ENCODE data around the gene TAS2R14.

The TAS2R14 gene

DNA sequence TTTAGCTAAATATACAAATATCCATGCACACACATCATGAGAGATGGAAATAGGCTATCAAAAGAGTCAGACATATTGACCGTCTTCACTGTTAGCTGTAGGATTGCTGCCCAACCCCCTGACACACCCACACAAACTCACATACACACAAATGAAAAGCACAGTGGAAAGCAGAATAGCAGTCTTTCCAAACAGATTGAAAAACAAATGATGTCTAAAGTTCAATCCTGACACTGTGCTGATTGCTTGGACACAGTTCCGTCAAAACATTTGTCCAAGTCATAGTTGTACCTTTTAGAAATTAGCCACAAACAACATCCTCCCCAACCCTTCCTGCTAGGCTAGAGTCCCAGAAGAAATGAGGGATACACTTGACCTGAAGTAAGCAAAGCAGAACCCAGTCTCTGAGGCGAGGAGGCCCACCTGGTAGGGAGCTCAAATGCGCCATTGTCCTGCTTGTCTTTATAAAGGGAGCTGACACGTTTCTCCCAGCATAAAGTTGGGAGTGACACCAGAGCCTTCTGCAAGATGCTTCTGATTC lies 10.2 kb downstream of the TAS2R14 start, which contains the start of gene PRH2:
Gene PRH2, plus strand, starts transcription at position 491 of the 541 bp plus-strand sequence. Its CDS starts 38 bp downstream, at position 529.
- Histone ChIP-seq H3K4me1 (no peaks in the 10 kb centered on the region), H3K4me3 (ENCODE audit: low read depth, low read length) (no peak within 1 kb of the TSS), H3K27me3 (no peaks in the 10 kb centered on the region), H3K9me3 (no peaks in the 10 kb centered on the region), H3K36me3 (no peaks in the 10 kb centered on the region)
- DNase-seq = no peak
- TF ChIP-seq, protein P1, sequence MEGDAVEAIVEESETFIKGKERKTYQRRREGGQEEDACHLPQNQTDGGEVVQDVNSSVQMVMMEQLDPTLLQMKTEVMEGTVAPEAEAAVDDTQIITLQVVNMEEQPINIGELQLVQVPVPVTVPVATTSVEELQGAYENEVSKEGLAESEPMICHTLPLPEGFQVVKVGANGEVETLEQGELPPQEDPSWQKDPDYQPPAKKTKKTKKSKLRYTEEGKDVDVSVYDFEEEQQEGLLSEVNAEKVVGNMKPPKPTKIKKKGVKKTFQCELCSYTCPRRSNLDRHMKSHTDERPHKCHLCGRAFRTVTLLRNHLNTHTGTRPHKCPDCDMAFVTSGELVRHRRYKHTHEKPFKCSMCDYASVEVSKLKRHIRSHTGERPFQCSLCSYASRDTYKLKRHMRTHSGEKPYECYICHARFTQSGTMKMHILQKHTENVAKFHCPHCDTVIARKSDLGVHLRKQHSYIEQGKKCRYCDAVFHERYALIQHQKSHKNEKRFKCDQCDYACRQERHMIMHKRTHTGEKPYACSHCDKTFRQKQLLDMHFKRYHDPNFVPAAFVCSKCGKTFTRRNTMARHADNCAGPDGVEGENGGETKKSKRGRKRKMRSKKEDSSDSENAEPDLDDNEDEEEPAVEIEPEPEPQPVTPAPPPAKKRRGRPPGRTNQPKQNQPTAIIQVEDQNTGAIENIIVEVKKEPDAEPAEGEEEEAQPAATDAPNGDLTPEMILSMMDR (IDR thresholded peaks at IDR 0.05; ENCODE audit: low read depth, low read length) = no peak

DNA sequence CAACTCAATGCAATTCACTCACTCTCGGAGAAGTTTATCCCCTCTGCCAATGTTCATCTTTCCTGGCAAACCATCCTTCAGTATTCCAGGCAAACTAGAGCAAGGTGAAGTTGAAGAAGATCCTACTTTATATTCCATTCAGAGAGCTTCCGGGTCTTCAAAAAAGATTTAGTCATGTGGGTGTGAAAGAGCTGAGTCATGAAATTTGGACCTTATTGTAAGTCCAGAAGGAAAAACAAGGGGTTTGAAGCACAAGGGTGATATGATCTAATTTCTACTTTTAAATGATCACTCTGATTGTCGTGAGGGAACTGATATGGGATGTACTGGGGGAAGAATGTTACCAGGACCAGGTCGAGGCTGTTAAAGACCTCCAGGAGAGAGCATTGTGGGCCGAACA lies 12.8 kb downstream of the TAS2R14 start:
- TF ChIP-seq, protein P1 (IDR thresholded peaks at IDR 0.05; ENCODE audit: low read depth, low read length) = no peak
- no peak for DNase-seq
- H3K36me3 ChIP-seq = no peaks in the 10 kb centered on the region
- H3K27me3 ChIP-seq = no peaks in the 10 kb centered on the region
- no peaks in the 10 kb centered on the region for H3K9me3 ChIP-seq
- H3K4me3 ChIP-seq (ENCODE audit: low read depth, low read length) = no peak overlapping the region
- no peaks in the 10 kb centered on the region for H3K4me1 ChIP-seq

DNA sequence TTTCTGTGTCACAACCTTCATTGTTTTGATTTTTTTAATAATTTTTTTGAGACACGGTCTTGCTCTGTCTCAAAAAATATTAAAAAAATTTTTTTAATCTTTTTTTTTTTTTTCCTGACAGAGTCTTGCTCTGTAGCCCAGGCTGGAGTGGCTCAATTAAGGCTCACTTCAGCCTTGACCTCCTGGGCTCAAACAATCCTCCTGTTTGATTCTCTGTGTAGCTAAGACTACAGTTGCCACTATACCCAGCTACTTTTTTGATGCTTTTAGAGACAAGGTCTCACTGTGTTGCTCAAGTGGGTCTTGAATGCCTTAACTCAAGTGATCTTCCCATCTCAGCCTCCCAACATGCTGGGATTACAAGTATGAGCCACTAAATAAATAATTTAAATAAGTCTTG lies 19.3 kb downstream of the TAS2R14 start:
- no peak for DNase-seq
- TF ChIP-seq, protein P1 (IDR thresholded peaks at IDR 0.05; ENCODE audit: low read depth, low read length) = no peak
- Histone ChIP-seq H3K4me1 (no peaks in the 10 kb centered on the region), H3K27me3 (no peaks in the 10 kb centered on the region), H3K9me3 (no peaks in the 10 kb centered on the region), H3K4me3 (ENCODE audit: low read depth, low read length) (no peak overlapping the region), H3K36me3 (no peaks in the 10 kb centered on the region)

DNA sequence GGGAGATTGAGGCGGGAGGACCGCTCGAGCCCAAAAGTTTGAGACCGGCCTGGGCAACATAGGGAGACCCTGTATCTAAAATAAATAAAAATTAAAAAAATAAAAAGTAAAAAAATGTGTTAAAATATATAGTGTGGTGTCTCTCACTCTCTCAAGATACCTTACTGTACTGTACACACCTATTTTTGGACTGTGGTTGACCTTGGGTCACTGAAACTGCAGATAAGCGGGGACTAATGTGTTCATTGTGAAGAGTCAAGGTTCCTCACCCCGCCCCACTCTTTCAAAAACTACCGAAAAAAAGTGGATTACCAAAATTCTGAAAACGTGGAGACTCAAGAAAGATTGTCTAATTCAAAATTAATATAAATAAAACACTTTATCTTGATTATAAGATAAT lies 28.7 kb downstream of the TAS2R14 start:
- H3K27me3 ChIP-seq = no peaks in the 10 kb centered on the region
- H3K4me1 ChIP-seq = no peaks in the 10 kb centered on the region
- H3K36me3 ChIP-seq = no peaks in the 10 kb centered on the region
- no peaks in the 10 kb centered on the region for H3K9me3 ChIP-seq
- no peak for DNase-seq
- H3K4me3 ChIP-seq (ENCODE audit: low read depth, low read length) = no peak overlapping the region
- TF ChIP-seq, protein P1 (IDR thresholded peaks at IDR 0.05; ENCODE audit: low read depth, low read length) = no peak

DNA sequence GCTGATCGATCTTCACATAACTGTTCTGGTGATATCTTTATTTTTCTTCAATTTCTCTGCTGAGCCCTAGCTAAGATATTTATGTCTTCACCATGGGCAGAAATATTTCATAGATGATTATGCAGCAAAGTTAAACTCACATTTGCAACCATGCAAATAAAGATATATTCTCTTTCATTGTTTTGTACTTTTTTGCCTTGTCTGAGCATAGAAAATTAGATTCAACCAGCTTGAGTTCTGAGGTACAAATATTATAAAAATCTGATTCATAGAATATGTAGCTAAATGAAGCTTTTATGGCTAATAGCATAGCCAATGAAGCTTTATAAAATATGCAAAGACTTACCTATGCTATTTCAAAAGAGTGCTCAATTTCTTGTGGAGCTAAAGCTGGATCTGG lies 29.6 kb downstream of the TAS2R14 start, which contains the start of gene TAS2R13:
Gene TAS2R13, minus strand, starts transcription at position 101 of the 400 bp plus-strand sequence. CDS start 264 bp downstream, outside the sequence.
- no peaks in the 10 kb centered on the region for H3K4me1 ChIP-seq
- TF ChIP-seq, protein P1 (IDR thresholded peaks at IDR 0.05; ENCODE audit: low read depth, low read length) = no peak
- no peak for DNase-seq
- no peaks in the 10 kb centered on the region for H3K27me3 ChIP-seq
- no peaks in the 10 kb centered on the region for H3K36me3 ChIP-seq
- H3K9me3 ChIP-seq = no peaks in the 10 kb centered on the region
- H3K4me3 ChIP-seq (ENCODE audit: low read depth, low read length) = no peak within 1 kb of the TSS

DNA sequence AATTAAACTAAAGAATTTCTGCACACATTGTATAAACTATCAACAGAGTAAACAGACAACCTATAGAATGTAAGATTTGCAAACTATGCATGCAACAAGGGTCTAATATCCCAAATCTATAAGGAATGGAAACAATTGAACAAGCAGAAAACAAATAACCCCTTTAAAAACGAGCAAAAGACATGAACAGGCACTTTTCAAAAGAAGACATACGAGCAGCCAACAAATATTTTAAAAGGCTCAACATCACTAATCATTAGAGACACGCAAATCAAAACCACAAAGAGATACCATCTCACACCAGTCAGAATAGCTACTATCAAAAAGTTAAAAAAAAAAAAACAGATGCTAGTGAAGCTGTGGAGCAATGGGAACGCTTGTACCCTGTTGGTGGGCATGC lies 34.4 kb downstream of the TAS2R14 start:
- H3K27me3 ChIP-seq = no peaks in the 10 kb centered on the region
- H3K4me3 ChIP-seq (ENCODE audit: low read depth, low read length) = no peak overlapping the region
- no peak for DNase-seq
- H3K36me3 ChIP-seq = no peaks in the 10 kb centered on the region
- no peaks in the 10 kb centered on the region for H3K9me3 ChIP-seq
- no peaks in the 10 kb centered on the region for H3K4me1 ChIP-seq
- TF ChIP-seq, protein P1 (IDR thresholded peaks at IDR 0.05; ENCODE audit: low read depth, low read length) = no peak
